UCSD-AML1 (cell line): ENCODE data around the gene GLA.
A peak's percentile ranks its signal among the peaks of the same experiment; 100 is the strongest.

Experiments used
- DNase-seq: peaks from one replicate; lab custom pipeline; 2025; ENCODE audit not compliant: unreplicated experiment; lab: John Stamatoyannopoulos, UW

Gene GLA

DNA sequence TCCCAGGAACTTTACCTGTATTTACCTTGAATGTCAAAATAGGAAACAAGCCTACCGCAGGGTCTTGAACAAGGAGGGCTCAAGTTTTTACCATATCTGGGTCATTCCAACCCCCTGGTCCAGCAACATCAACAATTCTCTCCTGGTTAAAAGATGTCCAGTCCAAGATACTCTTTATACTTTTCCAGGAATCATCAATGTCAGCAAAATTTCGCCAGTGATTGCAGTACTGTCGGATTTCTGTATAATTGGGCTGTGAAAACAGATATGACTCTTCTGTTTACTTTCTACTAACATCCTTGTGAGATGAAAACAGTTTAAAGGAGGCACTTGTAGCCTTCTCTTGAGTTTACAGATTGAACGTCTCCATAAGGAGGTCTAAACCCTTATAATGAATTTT, 9.0 kb downstream of the GLA start:
- DNase-seq, result no peak

DNA sequence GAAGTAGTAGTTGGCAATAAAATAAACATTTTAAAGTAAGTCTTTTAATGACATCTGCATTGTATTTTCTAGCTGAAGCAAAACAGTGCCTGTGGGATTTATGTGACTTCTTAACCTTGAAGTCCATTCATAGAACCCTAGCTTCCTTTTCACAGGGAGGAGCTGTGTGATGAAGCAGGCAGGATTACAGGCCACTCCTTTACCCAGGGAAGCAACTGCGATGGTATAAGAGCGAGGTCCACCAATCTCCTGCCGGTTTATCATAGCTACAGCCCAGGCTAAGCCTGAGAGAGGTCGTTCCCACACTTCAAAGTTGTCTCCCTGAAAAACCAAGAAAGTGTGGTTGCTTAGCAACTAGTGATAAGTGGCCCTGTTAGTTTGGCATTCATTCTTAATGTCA, 9.9 kb downstream of the GLA start:
- DNase-seq, result no peak

DNA sequence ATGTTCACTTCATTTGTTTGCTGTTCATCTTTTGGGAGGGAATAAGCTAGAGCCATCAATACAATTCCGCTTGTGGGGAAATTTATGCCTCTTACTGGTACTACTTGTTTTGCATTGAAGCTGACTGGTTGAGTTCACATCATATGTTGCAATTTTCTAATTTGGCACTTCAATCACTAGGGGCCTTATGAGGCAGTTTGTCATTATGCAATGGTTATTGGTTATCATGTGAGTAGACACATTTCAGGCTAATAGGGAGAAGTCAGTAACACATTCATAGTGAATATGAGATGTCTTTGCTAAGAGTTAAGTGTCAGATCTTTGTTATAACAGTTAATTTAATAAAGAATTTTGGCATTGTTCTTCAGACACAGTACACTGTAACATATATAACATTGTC, 11.9 kb downstream of the GLA start:
- no peak for DNase-seq

DNA sequence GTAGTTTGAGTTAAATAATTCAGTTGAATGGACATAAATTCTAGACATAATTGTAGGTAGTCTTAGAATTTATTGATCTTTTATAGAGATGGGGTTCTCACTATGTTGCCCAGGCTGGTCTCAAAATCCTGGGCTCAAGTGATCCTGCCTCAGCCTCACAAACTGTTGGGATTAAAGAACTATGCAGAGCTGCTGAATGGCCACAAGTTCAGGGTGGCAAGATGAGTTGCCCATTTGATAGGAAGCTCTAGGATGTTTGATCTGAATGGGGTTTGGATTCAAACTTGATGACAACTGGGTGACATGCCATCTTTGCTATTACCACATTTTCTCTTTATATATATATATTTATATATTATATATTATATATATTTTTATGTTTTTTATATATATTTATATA, 13.4 kb downstream of the GLA start:
- no peak for DNase-seq

DNA sequence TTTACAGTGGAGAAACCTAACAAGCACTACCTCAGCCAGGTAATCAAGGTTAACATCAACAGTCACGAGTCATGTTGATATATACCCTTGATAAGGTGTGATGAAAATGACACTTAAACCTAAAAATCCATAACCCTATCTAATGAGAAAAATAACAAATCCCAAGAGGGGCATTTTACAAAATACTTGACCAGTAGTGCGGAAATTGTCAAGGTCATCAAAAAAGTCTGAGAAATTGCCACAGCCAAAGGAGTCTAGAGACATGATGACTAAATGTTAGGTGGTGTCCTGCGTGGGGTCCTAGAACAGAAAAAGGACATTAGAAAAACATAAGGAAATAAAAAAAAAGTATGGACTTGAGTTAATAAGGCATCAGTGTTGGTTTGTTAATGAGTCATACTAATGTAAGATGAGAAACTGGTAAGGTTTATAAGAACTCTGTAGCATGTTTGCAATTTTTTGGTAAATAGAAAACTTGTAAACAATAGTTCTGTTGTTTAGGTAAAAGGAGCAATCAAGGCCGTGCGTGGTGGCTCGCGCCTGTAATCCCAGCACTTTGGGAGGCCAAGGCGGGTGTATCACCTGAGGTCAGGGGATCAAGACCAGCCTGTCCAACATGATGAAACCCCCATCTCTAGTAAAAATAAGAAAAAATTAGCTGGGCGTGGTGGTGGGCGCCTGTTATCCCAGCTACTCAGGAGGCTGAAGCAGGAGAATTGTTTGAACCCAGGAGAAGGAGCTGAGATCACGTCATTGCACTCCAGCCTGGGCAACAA, 14.0 kb downstream of the GLA start:
- DNase-seq, result no peak

DNA sequence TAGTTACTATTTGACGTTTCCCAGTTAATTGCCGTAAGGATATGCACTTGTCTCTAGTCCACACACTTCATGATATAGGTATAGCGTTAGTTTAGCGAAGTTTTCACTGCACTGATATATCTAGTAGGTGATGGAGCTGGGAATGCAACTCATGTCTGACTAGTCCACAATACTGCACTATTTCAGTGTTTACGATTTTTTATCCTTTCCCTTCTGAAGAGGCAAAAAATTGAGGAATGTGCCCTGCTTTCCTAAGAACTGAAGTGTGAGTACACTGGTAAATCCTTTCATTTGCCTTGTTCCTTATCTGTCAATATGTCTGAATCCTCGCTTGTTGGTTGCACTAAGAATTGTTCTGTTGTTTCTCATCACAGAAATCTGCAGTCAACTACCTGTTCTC, 15.9 kb downstream of the GLA start:
- no peak for DNase-seq

DNA sequence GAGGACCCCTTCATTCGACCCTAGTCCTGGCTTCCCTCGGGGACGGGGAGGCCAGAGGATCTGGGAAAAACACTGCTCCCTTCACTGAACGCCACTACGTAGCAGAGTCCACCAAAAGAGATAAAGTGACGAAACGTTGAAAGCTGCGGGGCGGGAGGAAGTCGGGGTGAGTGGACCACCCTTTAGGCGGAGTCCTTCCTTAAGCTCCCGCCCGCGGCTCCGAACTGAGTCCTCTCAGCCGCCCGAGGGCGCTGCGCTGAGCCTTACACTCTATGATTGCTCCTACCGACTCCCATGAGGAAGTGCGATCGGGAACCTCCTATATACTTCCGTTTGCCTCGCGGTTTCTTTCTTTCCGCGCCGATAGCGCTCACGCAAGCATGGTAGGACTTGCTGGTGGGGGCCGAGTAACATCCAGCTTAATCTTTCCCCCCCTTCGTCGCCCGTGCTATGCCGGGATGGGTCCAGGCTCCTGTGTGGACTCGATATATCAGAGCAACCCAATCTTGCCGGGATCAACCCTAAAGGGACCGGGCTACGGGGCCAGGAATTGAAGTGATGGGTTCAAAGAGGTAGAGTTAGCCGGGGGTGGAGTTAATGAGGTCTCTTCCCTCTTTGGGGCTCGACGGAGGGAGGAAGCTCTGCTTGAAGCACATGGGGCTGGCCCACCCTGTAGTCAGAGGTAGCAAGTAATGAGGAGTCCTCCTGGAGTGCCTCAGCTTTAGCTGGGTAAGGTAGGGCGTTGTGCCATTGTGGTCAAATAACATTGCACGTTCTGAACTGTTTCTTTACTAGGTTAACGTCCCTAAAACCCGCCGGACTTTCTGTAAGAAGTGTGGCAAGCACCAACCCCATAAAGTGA, 16.8 kb downstream of the GLA start, which contains the start of gene RPL36A:
Gene RPL36A, plus strand, starts transcription at position 348 of the 862 bp plus-strand sequence. Its CDS starts 33 bp downstream, at position 381.
- peak; percentile 88 for DNase-seq

DNA sequence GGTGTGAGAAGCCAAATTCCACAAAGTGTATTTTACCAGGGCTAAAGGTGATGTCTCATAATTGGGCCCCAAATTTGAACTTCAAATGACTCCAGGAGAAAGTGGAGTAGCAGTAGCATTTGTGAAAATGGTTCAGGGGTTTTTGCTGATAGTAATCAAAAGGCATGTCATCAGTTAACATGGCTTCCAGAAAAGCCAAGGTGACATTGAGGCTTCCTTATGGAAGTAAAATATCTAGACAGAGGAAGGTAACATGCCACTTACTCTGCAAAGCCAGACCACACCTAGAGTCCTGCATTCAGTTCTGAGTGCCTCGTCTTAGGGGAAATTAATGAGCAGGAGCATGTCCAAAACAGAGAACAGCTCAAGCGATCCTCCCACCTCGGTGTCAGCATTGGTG, 19.1 kb downstream of the GLA start:
- DNase-seq, result no peak

DNA sequence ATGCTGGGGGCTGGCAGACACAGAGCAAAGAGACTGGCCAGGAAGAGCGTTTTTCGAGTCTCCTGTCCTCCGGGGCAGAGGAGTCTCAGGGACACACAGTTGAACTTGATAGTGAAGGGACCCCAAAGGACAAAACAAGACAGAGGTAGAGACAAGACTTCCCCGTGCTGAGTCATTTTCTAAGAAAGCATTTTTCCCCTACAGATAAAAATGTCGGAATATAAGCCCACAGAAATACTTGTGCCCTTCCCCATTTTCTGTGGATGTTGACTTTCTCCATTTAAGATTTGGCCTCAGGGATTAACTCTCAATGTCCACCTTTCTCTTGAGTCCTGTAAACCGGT, 21.2 kb downstream of the GLA start:
- DNase-seq, result no peak

DNA sequence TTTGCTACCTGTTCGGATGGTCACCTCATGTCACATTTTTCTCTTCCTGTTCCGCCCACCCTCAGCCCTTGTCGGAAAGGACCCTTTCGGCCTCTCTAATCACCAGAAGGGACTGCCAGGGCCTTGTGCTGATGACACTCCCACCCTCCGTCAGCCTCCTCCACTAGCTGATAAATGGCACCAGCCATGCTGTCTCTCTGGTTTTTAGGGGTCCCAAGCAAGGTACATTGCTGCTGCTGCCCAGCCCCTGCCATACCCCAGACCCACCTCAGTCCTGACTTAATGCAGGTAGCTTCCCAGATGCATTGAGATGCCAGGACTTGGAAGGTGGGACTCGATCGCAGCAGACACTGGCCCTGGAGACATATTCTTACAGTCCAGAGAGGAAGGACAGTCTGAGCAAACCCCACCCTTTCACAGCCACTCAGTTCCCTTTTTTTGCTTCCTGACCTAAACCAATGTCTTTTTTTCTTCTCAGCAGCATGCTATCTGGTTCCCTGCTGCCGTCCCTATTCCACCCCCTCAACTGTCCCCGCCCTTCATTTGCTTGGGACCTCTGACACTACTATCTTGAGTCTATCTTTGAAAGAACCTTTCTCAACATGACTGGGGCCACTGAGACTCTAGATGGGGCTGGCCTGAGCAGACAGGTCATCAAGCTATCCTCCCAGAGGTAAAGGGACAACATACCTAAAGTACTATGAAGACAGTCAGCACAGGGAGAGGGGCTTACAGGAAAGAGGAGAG, 21.8 kb downstream of the GLA start, which contains the start of gene BTK:
Gene BTK, minus strand, starts transcription at position 397 of the 747 bp plus-strand sequence. CDS start 10,907 bp downstream, outside the sequence.
- peak; percentile 56 for DNase-seq

DNA sequence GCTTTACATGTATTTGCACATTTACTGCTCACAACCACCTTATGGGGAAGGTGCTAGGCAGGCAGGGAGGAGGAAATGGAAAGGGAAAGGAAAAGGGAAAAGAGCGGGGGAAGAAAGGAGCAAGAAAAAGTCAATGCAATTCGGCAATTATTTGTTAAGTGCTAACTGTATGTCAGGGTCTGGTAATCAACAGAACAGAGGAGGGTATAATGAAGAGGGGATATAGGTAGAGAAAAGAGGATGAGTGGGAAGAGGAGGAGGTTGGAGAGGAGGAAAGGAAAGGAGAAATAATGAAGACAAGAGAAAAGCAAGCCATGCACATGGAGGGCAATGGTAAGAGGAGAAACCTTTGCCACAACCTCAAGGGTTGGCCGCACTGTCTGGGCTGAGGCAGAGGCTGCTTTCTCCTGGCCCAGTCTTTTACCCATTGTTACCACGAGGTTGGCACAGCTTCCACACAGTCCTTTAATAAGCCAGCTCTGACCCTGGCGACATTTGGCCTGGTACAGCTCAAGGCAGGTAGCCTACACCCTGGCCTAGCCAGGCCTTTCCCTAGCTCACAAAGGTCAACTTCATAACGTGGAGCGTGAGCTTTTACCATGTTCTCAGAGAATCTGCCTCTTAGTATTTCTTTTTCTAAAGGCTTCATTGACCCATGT, 22.6 kb downstream of the GLA start:
- DNase-seq, result no peak

DNA sequence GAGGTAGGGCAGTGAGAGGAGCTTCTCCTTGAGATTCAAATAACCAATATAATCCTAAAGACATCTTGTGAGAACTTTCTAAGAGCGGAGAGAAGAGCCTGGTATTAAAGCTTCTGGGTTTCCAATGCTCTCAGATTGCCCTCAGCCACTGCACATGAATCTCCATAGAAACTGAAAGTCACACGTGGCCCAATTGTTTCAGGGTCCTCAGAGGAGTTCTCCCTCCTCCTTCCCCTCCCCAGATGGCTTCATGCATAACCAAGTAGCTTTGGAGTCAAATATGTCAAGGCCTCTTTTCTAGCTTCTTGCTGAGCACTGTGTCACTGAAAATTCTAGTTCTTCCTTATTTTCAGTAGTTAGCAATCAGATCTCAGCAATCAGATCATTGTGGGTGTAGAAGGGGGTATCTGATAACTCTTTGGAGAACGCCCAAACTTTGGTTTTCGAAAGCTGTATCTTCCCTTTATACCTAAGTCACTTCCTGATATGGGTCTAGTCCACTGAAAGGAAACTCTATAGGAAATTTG, 24.0 kb downstream of the GLA start:
- DNase-seq, result no peak

DNA sequence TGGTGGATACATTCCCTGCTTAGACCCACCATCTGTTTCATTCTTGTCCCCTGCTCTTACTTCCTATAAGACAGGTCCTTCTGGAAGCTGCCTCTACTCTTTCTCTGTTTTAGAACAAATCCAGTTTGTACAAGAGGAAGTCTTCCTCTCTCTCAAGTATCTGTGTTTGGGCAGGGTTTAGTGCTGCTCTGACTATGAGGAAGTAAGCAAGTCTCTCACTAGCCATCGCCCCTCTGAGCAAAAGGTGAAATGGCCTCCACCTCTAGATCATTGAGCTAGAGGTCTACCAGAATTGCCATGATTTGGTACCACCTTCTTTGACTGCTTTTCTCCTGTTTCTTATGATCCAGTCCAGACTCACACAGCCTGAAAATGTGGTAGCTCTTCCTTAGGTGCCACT, 30.2 kb downstream of the GLA start:
- no peak for DNase-seq

DNA sequence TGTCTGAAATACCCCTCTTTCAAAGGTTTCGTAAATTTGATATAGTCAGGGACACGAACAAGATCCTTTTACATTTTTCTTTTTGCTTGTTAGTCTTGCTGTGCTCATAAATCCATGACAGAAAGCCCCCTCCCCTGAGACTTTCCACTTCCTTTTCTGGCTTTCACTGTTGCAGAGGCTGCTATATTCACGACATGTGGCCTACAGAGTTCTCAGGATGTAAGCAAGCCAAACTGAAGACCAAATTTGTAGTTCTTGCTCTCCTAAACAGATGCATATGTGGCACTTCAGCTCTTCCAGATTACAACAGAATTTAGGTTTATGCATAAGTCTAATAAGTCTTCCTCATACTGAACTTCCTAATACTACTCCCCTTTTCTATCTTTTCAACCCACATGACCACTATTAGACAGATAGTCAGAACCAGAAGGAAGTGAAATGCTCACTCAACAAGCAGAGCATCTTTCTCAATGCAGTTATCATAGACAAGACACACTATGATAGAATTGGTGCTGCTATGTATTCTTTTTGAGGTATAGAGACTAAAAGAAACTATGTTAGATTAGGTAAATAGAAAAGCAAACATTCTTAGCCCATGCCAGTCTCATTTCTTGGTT, 36.7 kb downstream of the GLA start:
- no peak for DNase-seq

DNA sequence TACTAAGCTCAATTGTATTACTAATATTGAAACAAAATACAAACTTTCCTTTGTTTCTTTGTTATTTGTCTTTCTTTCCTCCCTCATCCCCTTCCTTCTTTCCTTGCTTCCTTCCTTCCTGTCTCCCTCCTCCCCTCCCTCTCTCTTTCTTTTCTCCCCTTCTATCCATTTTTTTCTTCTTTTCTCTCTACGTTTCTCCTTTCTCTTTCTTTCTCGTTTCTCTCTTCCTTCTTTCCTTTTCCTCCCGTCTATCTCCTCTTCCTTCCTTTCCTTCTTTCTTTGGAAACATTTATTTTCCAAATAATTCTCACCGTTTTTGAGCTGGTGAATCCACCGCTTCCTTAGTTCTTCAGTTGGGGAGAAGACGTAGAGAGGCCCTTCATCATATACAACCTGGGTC, 38.0 kb downstream of the GLA start:
- DNase-seq, result no peak

DNA sequence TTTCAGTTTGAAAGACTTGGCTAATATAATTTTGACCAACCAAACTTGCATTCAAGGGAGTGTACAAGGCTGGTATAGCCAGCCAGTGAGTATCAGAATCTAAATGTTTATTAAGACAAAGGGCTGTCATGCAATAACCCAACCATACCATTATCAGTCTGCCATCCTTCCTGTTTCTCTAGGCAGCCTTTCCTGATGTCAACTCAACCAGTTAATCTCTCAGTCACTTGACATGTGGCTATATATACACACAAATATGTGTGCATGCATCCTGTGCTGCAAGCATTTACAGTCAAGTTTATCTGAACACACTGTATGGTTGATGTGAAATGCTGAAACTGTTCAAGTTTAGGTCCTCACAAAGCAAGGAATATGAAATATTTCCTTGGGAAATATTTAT, 38.9 kb downstream of the GLA start:
- DNase-seq, result no peak

DNA sequence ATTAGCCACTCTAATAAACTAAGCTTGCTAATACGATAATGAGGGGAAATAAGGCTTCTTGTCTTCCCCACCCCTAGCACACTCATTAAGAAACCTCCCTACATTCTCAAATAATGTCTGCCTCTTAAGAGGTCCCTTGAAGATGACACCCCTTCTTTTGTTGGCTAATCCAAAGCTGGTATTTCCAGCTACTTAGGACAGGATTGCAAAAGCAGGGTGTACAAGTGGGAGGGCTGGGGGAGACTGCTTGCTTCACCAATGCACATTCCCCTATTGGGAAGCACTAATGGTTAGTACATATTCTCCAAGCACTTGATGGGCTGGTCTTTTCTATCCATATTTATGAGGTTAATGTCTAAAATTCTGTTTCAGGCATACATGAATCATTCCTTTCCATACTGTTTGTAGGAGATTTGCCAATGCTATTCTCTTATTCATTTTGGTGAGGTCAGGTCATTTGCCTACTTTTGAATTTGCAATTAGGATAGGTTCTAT, 42.4 kb downstream of the GLA start:
- no peak for DNase-seq

DNA sequence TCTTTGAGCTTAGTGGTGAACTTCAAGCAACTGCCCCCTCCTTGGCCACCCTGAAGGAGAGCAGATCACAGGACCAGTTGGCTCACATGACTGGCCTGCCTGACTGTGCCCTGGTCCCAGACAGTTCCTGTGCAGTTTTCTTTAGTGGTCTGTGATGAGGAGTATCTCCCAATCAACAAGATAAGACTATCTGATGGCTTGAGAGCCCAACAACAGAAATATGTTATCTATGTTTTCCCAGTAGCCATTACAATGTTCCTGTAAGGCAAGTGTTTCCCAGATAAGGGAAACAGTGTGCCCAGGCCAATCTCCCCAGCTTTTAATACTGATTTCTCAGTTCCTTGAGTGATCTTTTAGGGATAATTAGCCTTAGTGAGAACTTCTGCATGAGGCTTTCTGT, 45.0 kb downstream of the GLA start:
- no peak for DNase-seq

DNA sequence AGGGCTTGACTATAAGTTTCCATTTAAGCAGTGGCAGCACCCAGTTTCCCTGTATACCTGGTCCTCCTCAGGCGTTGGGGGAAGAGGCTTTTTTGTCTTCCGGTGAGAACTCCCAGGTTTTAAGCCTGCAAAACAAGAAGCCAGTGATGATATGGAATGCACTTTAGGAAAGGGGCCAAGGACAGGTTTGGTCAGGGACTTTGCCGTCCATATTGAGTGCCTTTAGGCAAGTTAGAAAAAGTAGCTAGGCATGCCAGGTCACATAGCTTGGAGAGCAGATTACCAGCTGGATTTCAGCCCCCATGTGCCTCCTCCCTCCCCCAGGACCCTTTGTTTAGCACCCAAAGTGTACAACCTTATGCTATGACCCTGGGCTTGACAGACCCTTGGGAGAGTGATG, 45.6 kb downstream of the GLA start:
- DNase-seq, result no peak

DNA sequence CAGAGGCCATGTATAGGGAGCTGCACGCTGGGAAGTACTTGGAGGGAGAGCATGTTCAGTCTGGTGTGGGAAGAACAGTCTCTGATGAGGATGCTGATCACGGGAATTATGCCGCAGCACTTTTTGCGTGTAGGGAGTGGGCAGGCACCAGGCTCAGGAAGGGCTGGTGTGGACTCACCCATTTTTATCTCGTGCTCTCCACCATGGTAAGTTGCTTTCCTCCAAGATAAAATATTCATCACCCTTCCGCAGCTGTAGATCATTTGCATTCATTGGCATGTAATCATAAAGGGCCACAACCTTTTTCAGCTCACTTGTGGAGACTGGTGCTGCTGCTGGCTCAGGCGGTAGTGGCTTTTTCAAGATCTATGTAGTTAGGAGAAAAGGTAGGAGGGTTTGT, 47.3 kb downstream of the GLA start:
- no peak for DNase-seq
